ENCODE measurements around the gene ITPK1. TPM values are rescaled to one million over a fixed set of nuclear protein-coding genes. Genes with fewer than 3 reads are reported as not detected.

ITPK1 gene
- total RNA-seq, 2 donors from 2014 or later = 53.4 to 61.8 TPM

GRCh38 chr14:93054876-93055275 lies 60.8 kb downstream of the ITPK1 start:
- Mint-ChIP-seq H3K36me3 (ENCODE audit: insufficient read depth in 2 of 2) (no peaks in the 10 kb centered on the region), H3K27ac (no peak overlapping the region), H3K27me3 (ENCODE audit: low read depth) (no peaks in the 10 kb centered on the region), H3K4me3 (no peak overlapping the region), H3K4me1 (ENCODE audit: low read depth) (peaks cover 14% of the 10 kb centered on the region), H3K9me3 (no peaks in the 10 kb centered on the region)
- no peak for DNase-seq
- no peak for ATAC-seq (replicated peaks in 1 of 2)

- ATAC-seq (replicated peaks in 1 of 2) = peak in 1 of 2 donors; percentile 51
- H3K27me3 Mint-ChIP-seq (ENCODE audit: low read depth) = no peaks in the 10 kb centered on the region
- H3K36me3 Mint-ChIP-seq (ENCODE audit: insufficient read depth in 2 of 2) = peaks cover 0 to 2% of the 10 kb centered on the region in 2 donors
- H3K4me1 Mint-ChIP-seq (ENCODE audit: low read depth) = peaks cover 14% of the 10 kb centered on the region
- H3K4me3 Mint-ChIP-seq = no peak overlapping the region
- no peak overlapping the region for H3K27ac Mint-ChIP-seq
- DNase-seq = no peak
- no peaks in the 10 kb centered on the region for H3K9me3 Mint-ChIP-seq
These were observed 61.7 kb downstream of the ITPK1 start for GRCh38 chr14:93054006-93054405.

GRCh38 chr14:93051600-93052546 lies 63.9 kb downstream of the ITPK1 start:
- no peak overlapping the region for H3K27ac Mint-ChIP-seq
- no peaks in the 10 kb centered on the region for H3K9me3 Mint-ChIP-seq
- H3K4me1 Mint-ChIP-seq (ENCODE audit: low read depth) = peaks cover 8% of the 10 kb centered on the region
- no peaks in the 10 kb centered on the region for H3K27me3 Mint-ChIP-seq (ENCODE audit: low read depth)
- DNase-seq = no peak
- H3K4me3 Mint-ChIP-seq = no peak overlapping the region
- no peak for ATAC-seq (replicated peaks in 1 of 2)
- H3K36me3 Mint-ChIP-seq (ENCODE audit: insufficient read depth in 2 of 2) = peaks cover 0 to 2% of the 10 kb centered on the region in 2 donors

GRCh38 chr14:93050761-93051160 lies 65.0 kb downstream of the ITPK1 start:
- peaks cover 0 to 2% of the 10 kb centered on the region in 2 donors for H3K36me3 Mint-ChIP-seq (ENCODE audit: insufficient read depth in 2 of 2)
- no peak overlapping the region for H3K27ac Mint-ChIP-seq
- ATAC-seq (replicated peaks in 1 of 2) = no peak
- peaks cover 13% of the 10 kb centered on the region for H3K4me1 Mint-ChIP-seq (ENCODE audit: low read depth)
- no peak overlapping the region for H3K4me3 Mint-ChIP-seq
- H3K9me3 Mint-ChIP-seq = no peaks in the 10 kb centered on the region
- no peaks in the 10 kb centered on the region for H3K27me3 Mint-ChIP-seq (ENCODE audit: low read depth)
- no peak for DNase-seq

GRCh38 chr14:93049867-93050331 lies 65.8 kb downstream of the ITPK1 start:
- Mint-ChIP-seq H3K27me3 (ENCODE audit: low read depth) (no peaks in the 10 kb centered on the region), H3K36me3 (ENCODE audit: insufficient read depth in 2 of 2) (peaks cover 0 to 2% of the 10 kb centered on the region in 2 donors), H3K27ac (no peak overlapping the region), H3K4me3 (no peak overlapping the region), H3K9me3 (no peaks in the 10 kb centered on the region), H3K4me1 (ENCODE audit: low read depth) (peaks cover 13% of the 10 kb centered on the region)
- no peak for DNase-seq
- ATAC-seq (replicated peaks in 1 of 2) = no peak

GRCh38 chr14:93049315-93049714 lies 66.4 kb downstream of the ITPK1 start:
- H3K9me3 Mint-ChIP-seq = no peaks in the 10 kb centered on the region

GRCh38 chr14:93048843-93049242 lies 66.9 kb downstream of the ITPK1 start:
- H3K4me1 Mint-ChIP-seq (ENCODE audit: low read depth) = peaks cover 12% of the 10 kb centered on the region
- peaks cover 0 to 2% of the 10 kb centered on the region in 2 donors for H3K36me3 Mint-ChIP-seq (ENCODE audit: insufficient read depth in 2 of 2)
- H3K9me3 Mint-ChIP-seq = no peaks in the 10 kb centered on the region
- ATAC-seq (replicated peaks in 1 of 2) = no peak
- H3K4me3 Mint-ChIP-seq = no peak overlapping the region
- no peak overlapping the region for H3K27ac Mint-ChIP-seq
- DNase-seq = no peak
- H3K27me3 Mint-ChIP-seq (ENCODE audit: low read depth) = no peaks in the 10 kb centered on the region

More at GRCh38 chr14:93049315-93049714, 66.4 kb downstream of the ITPK1 start:
- peaks cover 0 to 2% of the 10 kb centered on the region in 2 donors for H3K36me3 Mint-ChIP-seq (ENCODE audit: insufficient read depth in 2 of 2)
- no peak overlapping the region for H3K4me3 Mint-ChIP-seq
- DNase-seq (no peak), ATAC-seq (replicated peaks in 1 of 2) (no peak)
- H3K4me1 Mint-ChIP-seq (ENCODE audit: low read depth) = peaks cover 13% of the 10 kb centered on the region
- no peaks in the 10 kb centered on the region for H3K27me3 Mint-ChIP-seq (ENCODE audit: low read depth)
- no peak overlapping the region for H3K27ac Mint-ChIP-seq

- H3K4me3 Mint-ChIP-seq = no peak overlapping the region
- no peaks in the 10 kb centered on the region for H3K27me3 Mint-ChIP-seq (ENCODE audit: low read depth)
- H3K27ac Mint-ChIP-seq = no peak overlapping the region
These were observed 68.1 kb downstream of the ITPK1 start for GRCh38 chr14:93047661-93048060.

GRCh38 chr14:93047157-93047556 lies 68.6 kb downstream of the ITPK1 start:
- Mint-ChIP-seq H3K27me3 (ENCODE audit: low read depth) (no peaks in the 10 kb centered on the region), H3K27ac (no peak overlapping the region), H3K4me1 (ENCODE audit: low read depth) (peaks cover 25% of the 10 kb centered on the region), H3K36me3 (ENCODE audit: insufficient read depth in 2 of 2) (peaks cover 0 to 2% of the 10 kb centered on the region in 2 donors), H3K4me3 (no peak overlapping the region), H3K9me3 (no peaks in the 10 kb centered on the region)
- DNase-seq (no peak), ATAC-seq (replicated peaks in 1 of 2) (no peak)

More at GRCh38 chr14:93047661-93048060, 68.1 kb downstream of the ITPK1 start:
- ATAC-seq (replicated peaks in 1 of 2) (no peak), DNase-seq (no peak)
- peaks cover 0 to 2% of the 10 kb centered on the region in 2 donors for H3K36me3 Mint-ChIP-seq (ENCODE audit: insufficient read depth in 2 of 2)
- H3K9me3 Mint-ChIP-seq = no peaks in the 10 kb centered on the region
- peaks cover 20% of the 10 kb centered on the region for H3K4me1 Mint-ChIP-seq (ENCODE audit: low read depth)

GRCh38 chr14:93046705-93047050 lies 69.0 kb downstream of the ITPK1 start:
- Mint-ChIP-seq H3K27me3 (ENCODE audit: low read depth) (no peaks in the 10 kb centered on the region), H3K9me3 (no peaks in the 10 kb centered on the region), H3K36me3 (ENCODE audit: insufficient read depth in 2 of 2) (peaks cover 0 to 2% of the 10 kb centered on the region in 2 donors), H3K4me1 (ENCODE audit: low read depth) (peaks cover 25% of the 10 kb centered on the region), H3K27ac (no peak overlapping the region), H3K4me3 (no peak overlapping the region)
- DNase-seq (no peak), ATAC-seq (replicated peaks in 1 of 2) (no peak)

GRCh38 chr14:93045965-93046704 lies 69.6 kb downstream of the ITPK1 start:
- no peak overlapping the region for H3K27ac Mint-ChIP-seq

GRCh38 chr14:93045211-93045674 lies 70.5 kb downstream of the ITPK1 start:
- no peak for DNase-seq
- Mint-ChIP-seq H3K9me3 (no peaks in the 10 kb centered on the region), H3K27me3 (ENCODE audit: low read depth) (no peaks in the 10 kb centered on the region), H3K27ac (no peak overlapping the region), H3K36me3 (ENCODE audit: insufficient read depth in 2 of 2) (peaks cover 0 to 2% of the 10 kb centered on the region in 2 donors), H3K4me1 (ENCODE audit: low read depth) (peaks cover 29% of the 10 kb centered on the region), H3K4me3 (no peak overlapping the region)
- no peak for ATAC-seq (replicated peaks in 1 of 2)

More at GRCh38 chr14:93045965-93046704, 69.6 kb downstream of the ITPK1 start:
- no peaks in the 10 kb centered on the region for H3K27me3 Mint-ChIP-seq (ENCODE audit: low read depth)
- peaks cover 0 to 2% of the 10 kb centered on the region in 2 donors for H3K36me3 Mint-ChIP-seq (ENCODE audit: insufficient read depth in 2 of 2)
- no peak for DNase-seq
- peaks cover 25% of the 10 kb centered on the region for H3K4me1 Mint-ChIP-seq (ENCODE audit: low read depth)
- no peak for ATAC-seq (replicated peaks in 1 of 2)
- no peak overlapping the region for H3K4me3 Mint-ChIP-seq
- no peaks in the 10 kb centered on the region for H3K9me3 Mint-ChIP-seq

GRCh38 chr14:93044556-93044955 lies 71.2 kb downstream of the ITPK1 start:
- Mint-ChIP-seq H3K4me3 (no peak overlapping the region), H3K36me3 (ENCODE audit: insufficient read depth in 2 of 2) (peaks cover 0 to 2% of the 10 kb centered on the region in 2 donors), H3K27me3 (ENCODE audit: low read depth) (no peaks in the 10 kb centered on the region), H3K27ac (no peak overlapping the region), H3K4me1 (ENCODE audit: low read depth) (peaks cover 29% of the 10 kb centered on the region), H3K9me3 (no peaks in the 10 kb centered on the region)
- ATAC-seq (replicated peaks in 1 of 2) (no peak), DNase-seq (no peak)

All from activated T-cell treated with anti-CD3 and anti-CD28 coated beads, Interleukin-2, amount 50 U/mL, for 72 hours (primary cell).